Ovary (tissue), 3 donors: ENCODE results near the gene TC2N.

Experiments
- EP300 ChIP-seq: sonication (generic); formaldehyde crosslinking; IDR thresholded peaks from one replicate; pipeline ENCODE4 v1.6.1; 2017; ENCODE audit warnings: antibody characterized with exemption
- POLR2A ChIP-seq: fragments of 450-650 bp; IDR thresholded peaks from one replicate; pipeline ENCODE4 v1.6.1; 2017; ENCODE audit warnings: antibody characterized with exemption, mild to moderate bottlenecking, moderate library complexity
- TF ChIP-seq, protein P1 (sequence below), 3 donors: fragments of 450-650 bp in 2 of 3; fragments of 200-600 bp in 1 of 3; IDR thresholded peaks; one replicate each; pipeline versions ENCODE4 v1.5.1 to v1.8.0; 2016 to 2022; ENCODE audit warnings: antibody characterized with exemption in 3 of 3, mild to moderate bottlenecking in 1 of 3
- donor health status: DM: no; HTN: no; CAD: no.

DNA sequence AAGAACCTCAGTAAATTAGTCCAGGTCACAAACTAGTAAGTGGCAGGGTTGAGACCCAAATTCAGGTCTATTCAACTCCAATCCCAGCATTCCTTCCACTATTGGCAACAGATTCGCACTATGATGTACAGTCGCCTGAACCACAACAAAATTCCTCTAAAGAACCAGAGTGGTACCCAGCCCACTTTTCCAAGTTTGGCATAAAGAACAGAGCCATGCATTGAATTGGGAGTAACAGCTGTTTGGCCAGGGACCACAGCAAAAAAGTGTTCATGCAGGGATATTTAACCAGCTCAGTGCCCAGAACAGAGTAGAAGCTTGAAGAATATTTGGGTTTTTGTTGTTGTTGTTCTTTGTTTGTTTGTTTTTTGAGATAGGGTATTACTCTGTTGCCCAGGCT, 9.7 kb downstream of the TC2N start:
- TF ChIP-seq POLR2A (no peak), EP300 (no peak)
- TF ChIP-seq, protein P1, sequence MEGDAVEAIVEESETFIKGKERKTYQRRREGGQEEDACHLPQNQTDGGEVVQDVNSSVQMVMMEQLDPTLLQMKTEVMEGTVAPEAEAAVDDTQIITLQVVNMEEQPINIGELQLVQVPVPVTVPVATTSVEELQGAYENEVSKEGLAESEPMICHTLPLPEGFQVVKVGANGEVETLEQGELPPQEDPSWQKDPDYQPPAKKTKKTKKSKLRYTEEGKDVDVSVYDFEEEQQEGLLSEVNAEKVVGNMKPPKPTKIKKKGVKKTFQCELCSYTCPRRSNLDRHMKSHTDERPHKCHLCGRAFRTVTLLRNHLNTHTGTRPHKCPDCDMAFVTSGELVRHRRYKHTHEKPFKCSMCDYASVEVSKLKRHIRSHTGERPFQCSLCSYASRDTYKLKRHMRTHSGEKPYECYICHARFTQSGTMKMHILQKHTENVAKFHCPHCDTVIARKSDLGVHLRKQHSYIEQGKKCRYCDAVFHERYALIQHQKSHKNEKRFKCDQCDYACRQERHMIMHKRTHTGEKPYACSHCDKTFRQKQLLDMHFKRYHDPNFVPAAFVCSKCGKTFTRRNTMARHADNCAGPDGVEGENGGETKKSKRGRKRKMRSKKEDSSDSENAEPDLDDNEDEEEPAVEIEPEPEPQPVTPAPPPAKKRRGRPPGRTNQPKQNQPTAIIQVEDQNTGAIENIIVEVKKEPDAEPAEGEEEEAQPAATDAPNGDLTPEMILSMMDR (IDR thresholded peaks at IDR 0.05) = no peak
